T-helper 2 cell (primary cell): ENCODE results near the gene RGS9.
A peak's percentile ranks its signal among the peaks of the same experiment; 100 is the strongest.

Experiments
- DNase-seq, 5 experiments: peaks; one replicate each; pipeline versions ENCODE4 v3.0.0 to v3.0.0-alpha.2; 2012 to 2022

Gene RGS9

GRCh38 chr17:65219124-65219523, 82.0 kb downstream of the RGS9 start:
- DNase-seq: no peak

GRCh38 chr17:65219707-65220106, 82.5 kb downstream of the RGS9 start:
- no peak for DNase-seq

- DNase-seq: no peak
These were observed 83.6 kb downstream of the RGS9 start for GRCh38 chr17:65220732-65221131.

GRCh38 chr17:65222214-65222738, 85.1 kb downstream of the RGS9 start:
- no peak for DNase-seq

GRCh38 chr17:65225061-65225460, 87.9 kb downstream of the RGS9 start:
- no peak for DNase-seq

- DNase-seq: no peak
These were observed 89.1 kb downstream of the RGS9 start for GRCh38 chr17:65226227-65226626.

GRCh38 chr17:65227637-65228036, 90.5 kb downstream of the RGS9 start:
- no peak for DNase-seq

GRCh38 chr17:65228287-65228686, 91.1 kb downstream of the RGS9 start:
- DNase-seq: no peak

GRCh38 chr17:65228734-65229620, 91.8 kb downstream of the RGS9 start:
- peak in 4 of 5 experiments; percentile 12 to 99 (median 31) for DNase-seq

GRCh38 chr17:65229621-65229995, 92.4 kb downstream of the RGS9 start:
- peak in 1 of 5 experiments; percentile 79 for DNase-seq

GRCh38 chr17:65230040-65230439, 92.9 kb downstream of the RGS9 start:
- DNase-seq: peak in 1 of 5 experiments; percentile 65

- DNase-seq: peak in 1 of 5 experiments; percentile 19
These were observed 93.9 kb downstream of the RGS9 start for GRCh38 chr17:65231086-65231485.

- peak in 3 of 5 experiments; percentile 13 to 81 (median 15) for DNase-seq
These were observed 94.6 kb downstream of the RGS9 start for GRCh38 chr17:65231662-65232335.

- DNase-seq: peak in 1 of 5 experiments; percentile 88
These were observed 98.1 kb downstream of the RGS9 start for GRCh38 chr17:65235284-65235683.

GRCh38 chr17:65236321-65236720, 99.2 kb downstream of the RGS9 start:
- no peak for DNase-seq

GRCh38 chr17:65243838-65244625, 106.9 kb downstream of the RGS9 start:
- no peak for DNase-seq

- DNase-seq: no peak
These were observed 109.1 kb downstream of the RGS9 start for GRCh38 chr17:65246252-65246651.

- no peak for DNase-seq
These were observed 112.6 kb downstream of the RGS9 start for GRCh38 chr17:65249774-65250173.

GRCh38 chr17:65254166-65254565, 117.0 kb downstream of the RGS9 start:
- DNase-seq: no peak

- no peak for DNase-seq
These were observed 122.1 kb downstream of the RGS9 start for GRCh38 chr17:65259281-65259680.

GRCh38 chr17:65259696-65260485, 122.7 kb downstream of the RGS9 start:
- no peak for DNase-seq

- no peak for DNase-seq
These were observed 123.5 kb downstream of the RGS9 start for GRCh38 chr17:65260626-65261025.
